Measurements from ENCODE around the gene HPSE2.

The HPSE2 gene

DNA sequence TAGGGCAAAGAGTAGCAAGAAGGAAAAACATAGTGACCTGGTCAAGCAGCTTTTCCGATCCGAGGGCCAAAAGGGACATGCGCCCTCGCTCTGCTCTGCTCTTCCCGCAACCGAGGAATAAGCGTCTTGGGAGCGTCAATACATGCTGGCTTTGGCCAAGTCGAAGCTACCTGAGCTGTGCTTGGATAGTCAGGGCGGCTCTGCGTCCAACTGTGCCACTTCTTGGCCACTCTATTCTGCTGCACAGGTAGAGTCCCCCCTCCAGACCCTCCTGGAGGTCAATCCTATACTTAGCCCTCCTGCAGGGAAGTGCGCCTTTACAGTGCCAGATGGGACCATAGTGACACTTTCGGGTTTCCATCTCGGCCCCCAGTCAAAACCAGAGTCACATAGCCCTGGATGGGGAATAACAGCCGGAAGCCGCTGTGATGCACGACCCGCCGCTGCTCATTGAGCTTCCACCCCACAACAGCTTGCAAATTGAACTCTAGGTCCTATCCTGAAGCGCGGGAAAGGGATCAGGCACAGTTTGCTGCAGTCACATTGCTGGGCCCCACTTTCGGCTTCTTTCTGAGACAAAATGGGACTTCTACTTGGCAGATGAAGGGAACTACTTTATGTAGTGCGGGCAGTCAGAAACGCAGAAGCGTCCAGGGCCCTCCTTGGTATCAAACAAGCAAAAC, 1.1 kb upstream of the HPSE2 start:
- no peak overlapping the region for H3K4me3 ChIP-seq (ENCODE audit: low read depth, low read length)

DNA sequence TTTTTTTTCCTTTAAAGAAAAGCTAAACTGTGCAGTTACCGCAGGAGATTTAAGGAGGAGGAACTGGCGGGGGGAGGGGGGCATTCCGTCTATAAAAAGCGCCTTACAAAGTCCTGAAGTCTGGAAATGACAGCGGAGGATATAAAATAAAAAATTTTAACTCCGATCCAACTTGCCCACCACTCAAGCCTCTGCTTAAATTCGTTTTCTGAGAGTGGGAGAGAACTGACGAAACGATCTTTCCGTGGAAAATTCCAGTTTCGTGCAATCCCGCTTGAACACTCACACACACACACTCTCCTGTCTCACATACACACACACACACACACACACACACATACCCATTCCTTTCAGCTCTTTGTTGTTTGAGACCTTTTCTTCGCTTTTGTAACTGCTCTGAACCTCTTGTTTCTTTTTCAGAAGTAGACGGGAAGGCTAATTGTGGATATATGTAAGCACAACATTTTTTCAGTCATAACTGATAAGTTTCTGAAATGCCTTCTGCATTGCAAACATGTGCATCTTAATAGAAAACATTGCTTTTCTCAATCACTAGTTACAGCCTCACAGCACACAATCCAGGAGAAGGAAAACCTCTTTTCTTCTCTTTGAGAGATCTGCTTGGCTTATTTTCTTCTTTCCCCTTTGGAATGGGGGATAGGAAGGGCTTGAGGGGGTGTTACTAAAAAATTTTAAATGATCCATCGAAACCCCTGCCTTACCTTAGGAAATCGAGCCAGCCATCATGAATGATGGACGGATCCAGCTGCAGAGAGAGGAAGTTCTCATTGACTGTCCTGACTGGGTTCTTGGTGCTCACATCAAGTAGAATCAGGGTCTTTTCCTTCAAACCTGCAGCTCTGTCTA, 628 bp downstream of the HPSE2 start:
- H3K4me3 ChIP-seq (ENCODE audit: low read depth, low read length) = no peak overlapping the region
- TF ChIP-seq, protein P1, sequence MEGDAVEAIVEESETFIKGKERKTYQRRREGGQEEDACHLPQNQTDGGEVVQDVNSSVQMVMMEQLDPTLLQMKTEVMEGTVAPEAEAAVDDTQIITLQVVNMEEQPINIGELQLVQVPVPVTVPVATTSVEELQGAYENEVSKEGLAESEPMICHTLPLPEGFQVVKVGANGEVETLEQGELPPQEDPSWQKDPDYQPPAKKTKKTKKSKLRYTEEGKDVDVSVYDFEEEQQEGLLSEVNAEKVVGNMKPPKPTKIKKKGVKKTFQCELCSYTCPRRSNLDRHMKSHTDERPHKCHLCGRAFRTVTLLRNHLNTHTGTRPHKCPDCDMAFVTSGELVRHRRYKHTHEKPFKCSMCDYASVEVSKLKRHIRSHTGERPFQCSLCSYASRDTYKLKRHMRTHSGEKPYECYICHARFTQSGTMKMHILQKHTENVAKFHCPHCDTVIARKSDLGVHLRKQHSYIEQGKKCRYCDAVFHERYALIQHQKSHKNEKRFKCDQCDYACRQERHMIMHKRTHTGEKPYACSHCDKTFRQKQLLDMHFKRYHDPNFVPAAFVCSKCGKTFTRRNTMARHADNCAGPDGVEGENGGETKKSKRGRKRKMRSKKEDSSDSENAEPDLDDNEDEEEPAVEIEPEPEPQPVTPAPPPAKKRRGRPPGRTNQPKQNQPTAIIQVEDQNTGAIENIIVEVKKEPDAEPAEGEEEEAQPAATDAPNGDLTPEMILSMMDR (IDR thresholded peaks at IDR 0.05; ENCODE audit: borderline replicate concordance, insufficient read depth, low read depth, low read length) = no peak

More for the DNA sequence above, 1.1 kb upstream of the HPSE2 start:
- TF ChIP-seq, protein P1 (IDR thresholded peaks at IDR 0.05; ENCODE audit: borderline replicate concordance, insufficient read depth, low read depth, low read length) = no peak

DNA sequence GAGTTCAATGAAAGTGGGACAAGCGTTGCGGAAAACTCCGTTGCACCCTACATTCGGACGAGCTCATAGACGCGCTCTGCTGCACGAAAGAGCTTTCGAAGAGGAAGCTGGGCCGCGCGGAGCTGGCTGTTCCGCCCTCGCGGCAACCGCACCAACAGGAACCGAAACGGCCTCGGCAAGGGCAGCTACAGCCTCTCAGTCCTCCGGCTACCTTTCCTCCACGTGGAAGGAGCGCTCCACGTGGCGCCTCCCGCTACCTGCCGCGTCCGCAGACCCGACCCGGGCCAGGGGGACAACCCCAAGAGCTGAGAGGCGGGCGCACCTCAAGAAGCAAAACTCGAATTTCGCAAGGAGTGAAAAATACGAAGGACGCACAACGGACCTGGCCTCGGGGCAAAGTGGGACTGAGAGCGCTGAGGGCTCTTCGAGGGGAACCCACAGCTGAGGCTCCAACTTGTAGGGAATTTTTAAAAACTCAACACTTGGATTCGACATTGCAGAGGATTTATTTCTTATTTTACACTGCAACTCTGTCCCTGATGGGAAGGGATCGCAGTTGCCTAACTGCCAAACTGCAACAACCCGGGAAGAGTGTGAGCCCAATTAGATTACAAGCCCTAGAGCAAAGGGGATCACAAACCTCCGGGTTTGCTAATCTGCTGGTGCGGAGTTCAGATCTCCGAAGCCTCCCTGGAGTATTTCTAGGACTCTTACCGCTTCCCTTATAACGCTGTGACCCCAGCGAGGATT, 1.4 kb downstream of the HPSE2 start:
- TF ChIP-seq, protein P1 (IDR thresholded peaks at IDR 0.05; ENCODE audit: borderline replicate concordance, insufficient read depth, low read depth, low read length) = no peak
- H3K4me3 ChIP-seq (ENCODE audit: low read depth, low read length) = no peak overlapping the region

DNA sequence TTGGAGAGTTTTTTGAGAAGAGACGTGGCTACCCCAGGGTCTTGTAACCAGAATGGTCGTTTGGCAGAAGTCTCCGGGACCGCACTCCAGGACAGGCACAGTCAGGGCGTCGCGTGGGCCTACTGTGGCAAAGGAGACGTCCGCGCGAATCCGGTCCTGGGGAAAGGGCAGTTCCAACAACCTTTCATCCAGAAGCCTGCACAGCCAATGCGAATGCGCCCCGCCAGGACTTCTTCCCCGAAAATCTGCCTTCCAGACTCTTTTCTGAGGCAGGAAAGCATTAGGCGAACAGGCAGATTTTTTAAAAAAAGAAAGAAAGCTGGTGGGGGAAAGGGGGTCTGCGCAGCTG, 2.0 kb downstream of the HPSE2 start:
- TF ChIP-seq, protein P1 (IDR thresholded peaks at IDR 0.05; ENCODE audit: borderline replicate concordance, insufficient read depth, low read depth, low read length) = no peak
- H3K4me3 ChIP-seq (ENCODE audit: low read depth, low read length) = no peak overlapping the region

DNA sequence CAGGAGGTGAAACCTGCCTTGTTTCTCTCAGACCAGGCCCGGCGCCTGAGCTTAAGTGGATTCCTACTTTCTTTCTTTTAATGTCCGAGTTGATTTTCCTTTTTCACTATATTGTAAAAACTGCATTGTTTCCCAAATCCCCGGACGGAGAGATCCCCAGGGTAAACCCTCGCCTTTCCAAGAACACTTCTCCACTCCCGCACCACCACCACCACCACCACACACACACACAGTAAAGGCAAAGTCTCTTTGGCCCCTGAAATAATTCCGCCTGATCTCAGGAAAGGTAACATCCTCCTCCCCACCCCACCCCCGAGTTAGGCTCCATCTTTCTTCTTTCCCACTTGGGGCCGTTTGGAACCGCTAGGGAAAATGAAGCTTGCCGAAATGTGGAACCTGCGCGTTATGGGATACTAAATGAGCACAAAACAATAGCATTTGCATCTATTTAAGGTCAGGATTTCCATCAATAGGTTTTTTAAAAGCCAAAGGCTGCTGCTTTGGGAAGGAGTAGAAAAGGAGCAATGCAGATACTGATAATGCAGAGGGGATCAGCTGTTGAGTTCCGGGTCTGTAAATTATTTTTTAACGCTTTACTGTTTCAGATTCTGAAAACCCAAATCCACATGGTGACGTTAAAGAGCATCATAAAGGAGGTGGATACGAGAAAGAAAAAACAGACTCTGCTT, 2.5 kb downstream of the HPSE2 start:
- TF ChIP-seq, protein P1 (IDR thresholded peaks at IDR 0.05; ENCODE audit: borderline replicate concordance, insufficient read depth, low read depth, low read length) = no peak
- H3K4me3 ChIP-seq (ENCODE audit: low read depth, low read length) = no peak overlapping the region

DNA sequence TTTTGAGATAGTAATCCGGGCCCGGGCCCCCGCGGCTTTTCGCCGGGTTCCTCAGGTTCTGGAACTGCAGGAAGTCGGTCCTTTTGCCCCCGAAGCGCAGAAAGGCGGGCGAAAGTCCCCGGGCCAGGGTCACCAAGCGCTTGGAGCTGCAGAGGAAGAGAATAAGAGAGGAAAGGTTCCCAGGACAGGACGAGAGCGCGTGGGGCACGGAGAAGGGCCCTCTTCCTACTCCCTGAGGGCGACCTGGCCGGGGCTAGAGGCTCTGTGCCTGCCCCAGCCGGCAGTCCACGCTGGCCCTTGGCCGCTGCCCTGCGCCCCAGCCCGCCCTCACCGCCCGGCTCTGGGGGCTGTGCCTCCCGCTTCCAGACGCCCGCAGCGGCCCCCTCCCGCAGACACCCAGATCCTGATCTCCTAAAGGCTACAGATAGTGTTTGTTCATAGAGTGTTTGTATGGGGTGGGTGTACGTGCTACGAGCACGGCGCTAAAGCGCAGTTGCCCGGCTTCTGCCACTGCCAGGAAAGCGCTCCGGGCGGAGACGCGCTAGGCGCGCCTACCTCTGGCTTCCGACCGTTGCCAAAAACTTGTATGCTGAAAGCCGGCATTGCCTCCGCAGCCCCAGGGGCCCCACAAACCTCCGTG, 3.2 kb downstream of the HPSE2 start:
- TF ChIP-seq, protein P1 (IDR thresholded peaks at IDR 0.05; ENCODE audit: borderline replicate concordance, insufficient read depth, low read depth, low read length) = no peak
- peak overlapping the region; percentile 5 for H3K4me3 ChIP-seq (ENCODE audit: low read depth, low read length)
